GM12875 (cell line): ENCODE results near the gene VPS13D.

ENCODE experiments used
- H3K4me3 ChIP-seq: one replicate; pipeline ENCODE4 v1.5.1; 2011; ENCODE audit warnings: low read depth, low read length, control low read depth
- TF ChIP-seq, protein P1 (sequence below): IDR thresholded peaks from 2 replicates; pipeline ENCODE4 v1.5.1; 2011; ENCODE audit warnings: low read depth, mild to moderate bottlenecking, control low read depth, inconsistent platforms, low read length, moderate library complexity, borderline replicate concordance; ENCODE audit not compliant: insufficient read depth

VPS13D gene

DNA sequence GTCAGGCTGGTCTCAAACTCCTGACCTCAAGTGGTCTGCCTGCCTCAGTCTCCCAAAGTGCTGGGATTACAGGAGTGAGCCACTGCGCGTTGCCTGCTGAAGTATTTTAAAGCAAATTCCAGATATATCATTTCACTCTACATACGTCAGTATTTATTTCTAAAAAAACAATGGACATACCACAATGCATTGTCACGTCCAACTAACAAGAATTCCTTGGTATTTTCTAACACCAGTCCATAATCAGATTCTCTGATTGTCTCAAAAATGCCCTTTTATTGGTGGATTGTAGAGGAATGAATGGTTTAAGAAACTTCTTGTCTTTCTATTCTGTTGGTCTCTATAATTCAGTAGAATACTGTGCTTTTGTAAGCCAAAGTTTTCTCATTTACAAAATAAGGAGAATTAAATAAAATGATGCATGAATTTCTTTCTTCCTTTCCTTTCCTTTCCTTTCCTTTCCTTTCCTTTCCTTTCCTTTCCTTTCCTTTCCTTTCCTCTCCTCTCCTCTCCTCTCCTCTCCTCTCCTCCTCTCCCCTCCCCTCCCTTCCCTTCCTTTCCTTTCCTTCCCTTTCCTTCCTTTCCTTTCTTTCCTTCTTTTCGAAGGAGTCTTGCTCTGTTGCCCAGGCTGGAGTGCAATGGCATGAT, 55.8 kb downstream of the VPS13D start:
- TF ChIP-seq, protein P1, sequence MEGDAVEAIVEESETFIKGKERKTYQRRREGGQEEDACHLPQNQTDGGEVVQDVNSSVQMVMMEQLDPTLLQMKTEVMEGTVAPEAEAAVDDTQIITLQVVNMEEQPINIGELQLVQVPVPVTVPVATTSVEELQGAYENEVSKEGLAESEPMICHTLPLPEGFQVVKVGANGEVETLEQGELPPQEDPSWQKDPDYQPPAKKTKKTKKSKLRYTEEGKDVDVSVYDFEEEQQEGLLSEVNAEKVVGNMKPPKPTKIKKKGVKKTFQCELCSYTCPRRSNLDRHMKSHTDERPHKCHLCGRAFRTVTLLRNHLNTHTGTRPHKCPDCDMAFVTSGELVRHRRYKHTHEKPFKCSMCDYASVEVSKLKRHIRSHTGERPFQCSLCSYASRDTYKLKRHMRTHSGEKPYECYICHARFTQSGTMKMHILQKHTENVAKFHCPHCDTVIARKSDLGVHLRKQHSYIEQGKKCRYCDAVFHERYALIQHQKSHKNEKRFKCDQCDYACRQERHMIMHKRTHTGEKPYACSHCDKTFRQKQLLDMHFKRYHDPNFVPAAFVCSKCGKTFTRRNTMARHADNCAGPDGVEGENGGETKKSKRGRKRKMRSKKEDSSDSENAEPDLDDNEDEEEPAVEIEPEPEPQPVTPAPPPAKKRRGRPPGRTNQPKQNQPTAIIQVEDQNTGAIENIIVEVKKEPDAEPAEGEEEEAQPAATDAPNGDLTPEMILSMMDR, result no peak
- H3K4me3 ChIP-seq, result no peak overlapping the region

DNA sequence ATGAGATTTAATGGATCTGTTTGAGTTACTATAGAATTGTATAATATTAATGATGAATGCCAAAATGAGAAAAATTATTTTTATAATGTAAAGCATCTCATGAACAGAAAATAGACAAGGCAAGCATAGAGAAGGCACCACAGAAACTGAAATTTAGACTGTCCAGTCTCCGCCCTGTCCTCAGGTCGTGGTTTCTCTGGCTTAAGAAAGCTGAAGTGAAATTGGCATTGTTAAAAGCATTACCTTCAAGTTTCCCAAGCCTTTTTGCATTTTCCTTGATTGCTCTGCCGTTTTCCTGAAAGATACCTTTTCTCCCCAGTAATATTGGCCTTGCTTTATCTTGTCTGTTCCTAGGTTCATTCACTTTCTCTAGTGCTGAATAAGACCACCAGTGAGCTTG, 58.0 kb downstream of the VPS13D start:
- H3K4me3 ChIP-seq, result no peak overlapping the region
- TF ChIP-seq, protein P1, result no peak

GRCh38 chr1:12290828-12291227, 61.0 kb downstream of the VPS13D start:
- no peak overlapping the region for H3K4me3 ChIP-seq
- TF ChIP-seq, protein P1, result no peak

- TF ChIP-seq, protein P1, result no peak
- no peak overlapping the region for H3K4me3 ChIP-seq
These were observed 63.6 kb downstream of the VPS13D start for GRCh38 chr1:12293416-12293815.

GRCh38 chr1:12294076-12294475, 64.2 kb downstream of the VPS13D start:
- TF ChIP-seq, protein P1, result no peak
- H3K4me3 ChIP-seq, result no peak overlapping the region

- TF ChIP-seq, protein P1, result no peak
- no peak overlapping the region for H3K4me3 ChIP-seq
These were observed 66.2 kb downstream of the VPS13D start for GRCh38 chr1:12296016-12296415.

DNA sequence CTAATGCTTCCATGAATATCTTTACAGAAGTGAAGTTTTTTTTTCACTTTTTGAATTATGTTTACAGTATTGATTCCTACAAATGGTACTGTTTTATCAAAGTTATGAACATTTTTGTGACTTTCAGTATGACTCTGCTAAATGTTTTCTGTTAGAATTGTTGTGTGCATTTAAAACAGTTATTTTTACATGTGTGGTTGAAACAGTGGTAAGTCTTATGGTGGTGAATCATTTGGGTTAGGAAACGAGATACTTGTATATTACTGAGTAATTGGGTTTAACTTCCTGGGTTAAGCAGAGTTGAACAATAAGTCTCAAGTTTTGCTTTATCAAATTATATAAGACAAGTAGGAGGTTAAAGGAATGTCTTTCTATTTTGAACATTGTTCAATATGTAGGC, 66.8 kb downstream of the VPS13D start:
- TF ChIP-seq, protein P1, result no peak
- no peak overlapping the region for H3K4me3 ChIP-seq
